Measurements from ENCODE around the gene FAAH2.

GRCh38 chrX:57285001-57285400 lies 1.5 kb upstream of the FAAH2 start:
- TF ChIP-seq CTCF (IDR thresholded peaks at IDR 0.05; ENCODE audit: low read depth, low read length, poor library complexity, severe bottlenecking): no peak
- no peak for TF ChIP-seq EZH2phosphoT487 (IDR thresholded peaks at IDR 0.05; ENCODE audit: borderline replicate concordance, low read length)

Data from DOHH2 (cell line).